ENCODE results near the gene UBA7.

Gene UBA7

GRCh38 chr3:49772703-49773102, 41.0 kb downstream of the UBA7 start:
- no peak for DNase-seq (ENCODE audit: low read depth, low spot score)
- Histone ChIP-seq H3K4me3 (no peak overlapping the region), H3K27ac (no peak overlapping the region), H3K9me3 (ENCODE audit: low read depth, low read length) (no peaks in the 10 kb centered on the region), H3K36me3 (ENCODE audit: insufficient read depth, low read length) (no peaks in the 10 kb centered on the region), H3K9ac (ENCODE audit: insufficient read length) (no peak overlapping the region)
- TF ChIP-seq FOXP2 (optimal IDR thresholded peaks at IDR 0.05; ENCODE audit: control extremely low read depth, extremely low read length, insufficient read depth), result no peak
- TF ChIP-seq POLR2AphosphoS5 (IDR thresholded peaks at IDR 0.05; ENCODE audit: borderline replicate concordance, low read depth, low read length), result no peak
- no peak for TF ChIP-seq EZH2 (IDR thresholded peaks at IDR 0.05)

GRCh38 chr3:49771340-49771938, 42.3 kb downstream of the UBA7 start:
- DNase-seq (ENCODE audit: low read depth, low spot score), result no peak
- no peak for TF ChIP-seq POLR2AphosphoS5 (IDR thresholded peaks at IDR 0.05; ENCODE audit: borderline replicate concordance, low read depth, low read length)
- TF ChIP-seq EZH2 (IDR thresholded peaks at IDR 0.05), result no peak
- no peak for TF ChIP-seq FOXP2 (optimal IDR thresholded peaks at IDR 0.05; ENCODE audit: control extremely low read depth, extremely low read length, insufficient read depth)
- no peak overlapping the region for H3K27ac ChIP-seq

GRCh38 chr3:49769926-49770325, 43.8 kb downstream of the UBA7 start:
- H3K9ac ChIP-seq (ENCODE audit: insufficient read length), result no peak overlapping the region
- DNase-seq (ENCODE audit: low read depth, low spot score), result no peak
- no peaks in the 10 kb centered on the region for H3K36me3 ChIP-seq (ENCODE audit: insufficient read depth, low read length)
- H3K9me3 ChIP-seq (ENCODE audit: low read depth, low read length), result no peaks in the 10 kb centered on the region
- H3K4me3 ChIP-seq, result no peak overlapping the region
- H3K27ac ChIP-seq, result no peak overlapping the region
- TF ChIP-seq POLR2AphosphoS5 (IDR thresholded peaks at IDR 0.05; ENCODE audit: borderline replicate concordance, low read depth, low read length) (no peak), FOXP2 (optimal IDR thresholded peaks at IDR 0.05; ENCODE audit: control extremely low read depth, extremely low read length, insufficient read depth) (no peak), EZH2 (IDR thresholded peaks at IDR 0.05) (no peak)

More at GRCh38 chr3:49771340-49771938, 42.3 kb downstream of the UBA7 start:
- Histone ChIP-seq H3K9me3 (ENCODE audit: low read depth, low read length) (no peaks in the 10 kb centered on the region), H3K4me3 (no peak overlapping the region), H3K36me3 (ENCODE audit: insufficient read depth, low read length) (no peaks in the 10 kb centered on the region), H3K9ac (ENCODE audit: insufficient read length) (no peak overlapping the region)

- Histone ChIP-seq H3K36me3 (ENCODE audit: insufficient read depth, low read length) (no peaks in the 10 kb centered on the region), H3K9me3 (ENCODE audit: low read depth, low read length) (no peaks in the 10 kb centered on the region), H3K9ac (ENCODE audit: insufficient read length) (no peak overlapping the region), H3K27ac (no peak overlapping the region), H3K4me3 (no peak overlapping the region)
- TF ChIP-seq EZH2 (IDR thresholded peaks at IDR 0.05), result no peak
- DNase-seq (ENCODE audit: low read depth, low spot score), result no peak
Measured at GRCh38 chr3:49769286-49769915, 44.4 kb downstream of the UBA7 start.

GRCh38 chr3:49763981-49764380, 49.8 kb downstream of the UBA7 start:
- H3K36me3 ChIP-seq (ENCODE audit: insufficient read depth, low read length), result no peaks in the 10 kb centered on the region
- H3K27ac ChIP-seq, result no peak overlapping the region
- TF ChIP-seq FOXP2 (optimal IDR thresholded peaks at IDR 0.05; ENCODE audit: control extremely low read depth, extremely low read length, insufficient read depth) (no peak), EZH2 (IDR thresholded peaks at IDR 0.05) (no peak), POLR2AphosphoS5 (IDR thresholded peaks at IDR 0.05; ENCODE audit: borderline replicate concordance, low read depth, low read length) (no peak)
- no peak overlapping the region for H3K9ac ChIP-seq (ENCODE audit: insufficient read length)
- H3K9me3 ChIP-seq (ENCODE audit: low read depth, low read length), result no peaks in the 10 kb centered on the region
- H3K4me3 ChIP-seq, result no peak overlapping the region
- DNase-seq (ENCODE audit: low read depth, low spot score), result no peak

GRCh38 chr3:49761661-49762060, 52.1 kb downstream of the UBA7 start:
- Histone ChIP-seq H3K9ac (ENCODE audit: insufficient read length) (no peak overlapping the region), H3K4me3 (no peak overlapping the region), H3K27ac (no peak overlapping the region), H3K9me3 (ENCODE audit: low read depth, low read length) (no peaks in the 10 kb centered on the region), H3K36me3 (ENCODE audit: insufficient read depth, low read length) (no peaks in the 10 kb centered on the region)
- DNase-seq (ENCODE audit: low read depth, low spot score), result no peak
- TF ChIP-seq FOXP2 (optimal IDR thresholded peaks at IDR 0.05; ENCODE audit: control extremely low read depth, extremely low read length, insufficient read depth) (no peak), POLR2AphosphoS5 (IDR thresholded peaks at IDR 0.05; ENCODE audit: borderline replicate concordance, low read depth, low read length) (no peak), EZH2 (IDR thresholded peaks at IDR 0.05) (no peak)

- H3K36me3 ChIP-seq (ENCODE audit: insufficient read depth, low read length), result no peaks in the 10 kb centered on the region
- H3K9me3 ChIP-seq (ENCODE audit: low read depth, low read length), result no peaks in the 10 kb centered on the region
- H3K4me3 ChIP-seq, result no peak overlapping the region
- TF ChIP-seq POLR2AphosphoS5 (IDR thresholded peaks at IDR 0.05; ENCODE audit: borderline replicate concordance, low read depth, low read length) (no peak), FOXP2 (optimal IDR thresholded peaks at IDR 0.05; ENCODE audit: control extremely low read depth, extremely low read length, insufficient read depth) (no peak), EZH2 (IDR thresholded peaks at IDR 0.05) (no peak)
- H3K27ac ChIP-seq, result no peak overlapping the region
- H3K9ac ChIP-seq (ENCODE audit: insufficient read length), result no peak overlapping the region
- DNase-seq (ENCODE audit: low read depth, low spot score), result no peak
Measured at GRCh38 chr3:49759226-49759625, 54.5 kb downstream of the UBA7 start.

- H3K9ac ChIP-seq (ENCODE audit: insufficient read length), result no peak overlapping the region
- H3K9me3 ChIP-seq (ENCODE audit: low read depth, low read length), result no peaks in the 10 kb centered on the region
- H3K4me3 ChIP-seq, result no peak overlapping the region
- TF ChIP-seq FOXP2 (optimal IDR thresholded peaks at IDR 0.05; ENCODE audit: control extremely low read depth, extremely low read length, insufficient read depth) (no peak), EZH2 (IDR thresholded peaks at IDR 0.05) (no peak), POLR2AphosphoS5 (IDR thresholded peaks at IDR 0.05; ENCODE audit: borderline replicate concordance, low read depth, low read length) (no peak)
- no peaks in the 10 kb centered on the region for H3K36me3 ChIP-seq (ENCODE audit: insufficient read depth, low read length)
- no peak for DNase-seq (ENCODE audit: low read depth, low spot score)
- no peak overlapping the region for H3K27ac ChIP-seq
Measured at GRCh38 chr3:49757197-49757596, 56.6 kb downstream of the UBA7 start.

- Histone ChIP-seq H3K4me3 (no peak overlapping the region), H3K27ac (no peak overlapping the region), H3K36me3 (ENCODE audit: insufficient read depth, low read length) (no peaks in the 10 kb centered on the region), H3K9ac (ENCODE audit: insufficient read length) (no peak overlapping the region), H3K9me3 (ENCODE audit: low read depth, low read length) (no peaks in the 10 kb centered on the region)
- no peak for DNase-seq (ENCODE audit: low read depth, low spot score)
- no peak for TF ChIP-seq FOXP2 (optimal IDR thresholded peaks at IDR 0.05; ENCODE audit: control extremely low read depth, extremely low read length, insufficient read depth)
- no peak for TF ChIP-seq POLR2AphosphoS5 (IDR thresholded peaks at IDR 0.05; ENCODE audit: borderline replicate concordance, low read depth, low read length)
- no peak for TF ChIP-seq EZH2 (IDR thresholded peaks at IDR 0.05)
Measured at GRCh38 chr3:49756036-49756435, 57.7 kb downstream of the UBA7 start.

Data from SK-N-MC (cell line).